Right forelimb (tissue), 1 donor: ENCODE data around the gene SP4.
"Not testable (repeated sequence)": the region's sequence is repeated elsewhere in the genome, so short reads cannot be mapped to it uniquely, and the experiment has no call there.

Source experiments
- DNase-seq: peaks from one replicate; pipeline ENCODE4 v3.0.0-alpha.2; 2018

Gene SP4

GRCh38 chr7:21532485-21532884 lies 104.6 kb downstream of the SP4 start:
- DNase-seq: not testable (repeated sequence)

- not testable (repeated sequence) for DNase-seq
These were observed 105.8 kb downstream of the SP4 start for GRCh38 chr7:21533646-21534045.

GRCh38 chr7:21536445-21537118 lies 108.7 kb downstream of the SP4 start:
- not testable (repeated sequence) for DNase-seq

DNA sequence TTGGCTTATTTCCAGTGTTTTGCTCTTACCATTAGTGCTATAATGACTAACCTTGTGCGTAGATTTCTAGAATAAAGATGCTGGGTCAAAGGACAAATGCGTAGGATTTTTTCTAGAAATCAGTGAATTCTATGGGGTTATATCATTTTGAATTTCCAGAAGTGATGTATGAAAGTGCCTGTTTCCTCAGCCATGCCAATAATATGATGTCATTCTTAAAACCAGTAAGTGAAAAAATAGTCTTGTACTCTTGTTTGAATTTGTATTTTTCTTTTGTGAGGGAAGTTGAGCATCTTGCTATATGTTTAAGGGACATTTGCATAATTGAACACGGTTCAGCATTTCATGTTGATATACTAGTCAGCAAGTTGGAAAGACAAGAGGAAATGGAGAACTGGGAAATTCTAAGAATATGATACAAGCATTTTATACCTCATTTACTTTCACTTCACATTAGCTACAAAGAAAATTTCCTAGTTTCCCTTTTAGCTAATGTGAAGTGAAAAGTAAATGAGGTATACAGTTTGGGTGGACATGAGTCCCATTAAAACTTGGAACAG lies 111.1 kb downstream of the SP4 start:
- no peak for DNase-seq

DNA sequence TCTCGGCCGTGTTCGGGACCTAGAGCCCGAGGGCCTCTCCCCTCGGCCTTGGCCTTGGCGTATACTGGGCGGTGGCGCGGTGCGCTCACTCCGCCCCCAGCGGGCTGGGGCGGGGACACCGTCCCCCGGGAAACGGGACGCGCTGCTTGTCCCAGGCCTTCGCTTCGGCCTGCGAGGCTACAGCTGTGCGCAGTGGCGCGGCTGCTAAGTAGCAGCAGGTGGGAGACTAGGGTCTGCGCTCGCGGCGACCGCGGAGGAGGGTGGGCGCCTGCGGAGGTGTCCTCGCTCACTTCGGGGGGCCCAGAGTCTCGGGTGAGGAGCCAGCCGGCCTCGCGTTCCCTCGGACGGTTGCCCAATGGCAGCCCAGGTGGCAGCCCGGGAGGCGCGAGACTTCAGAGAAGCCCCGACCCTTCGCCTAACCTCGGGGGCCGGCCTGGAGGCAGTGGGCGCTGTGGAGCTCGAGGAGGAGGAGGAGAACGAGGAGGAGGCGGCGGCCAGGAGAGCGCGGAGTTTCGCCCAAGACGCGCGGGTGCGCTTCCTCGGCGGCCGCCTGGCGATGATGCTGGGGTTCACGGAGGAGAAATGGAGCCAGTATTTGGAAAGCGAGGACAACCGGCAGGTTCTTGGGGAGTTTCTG lies 115.1 kb downstream of the SP4 start, which contains the start of gene DNAH11:
Gene DNAH11, plus strand, starts transcription at position 149 of the 637 bp plus-strand sequence. Its CDS starts 207 bp downstream, at position 356.
- peak; percentile 51 for DNase-seq

DNA sequence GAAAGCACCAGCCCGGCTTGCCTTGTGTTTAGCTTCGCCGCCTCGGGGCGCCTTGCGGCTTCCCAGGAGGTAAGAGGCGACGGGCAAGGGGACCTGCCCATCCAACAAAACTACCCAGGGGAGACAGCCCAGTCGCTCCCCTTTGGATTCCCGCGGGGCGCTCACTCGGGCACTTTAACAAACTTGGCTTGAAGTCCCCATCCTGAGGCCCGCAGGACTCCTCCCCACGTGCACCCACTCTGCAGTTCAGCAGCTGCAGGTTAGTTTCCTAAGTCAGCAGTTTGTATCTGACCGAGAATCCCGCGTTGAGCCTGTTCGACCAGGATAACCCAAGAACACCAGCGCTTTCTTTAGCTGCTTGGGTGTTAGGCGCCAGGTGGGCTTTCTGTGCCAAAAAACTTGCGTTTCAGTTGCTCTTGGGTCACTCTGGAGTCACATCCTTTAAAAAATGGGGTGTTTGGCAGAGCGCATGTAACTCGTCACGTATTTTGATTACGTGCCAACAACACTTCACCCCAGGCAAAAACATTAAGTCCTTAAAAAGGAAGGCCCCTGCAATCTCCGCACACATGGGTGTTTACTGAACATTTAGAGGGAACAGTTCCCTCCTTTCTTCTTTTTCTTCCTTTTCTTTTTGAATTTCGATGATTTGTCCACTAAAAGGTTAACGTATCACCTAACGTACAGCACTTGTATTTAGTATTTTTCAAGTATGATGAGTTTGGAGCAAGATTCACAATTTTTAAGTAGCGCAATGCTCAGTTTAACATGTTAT lies 115.8 kb downstream of the SP4 start:
- DNase-seq: no peak

- DNase-seq: no peak
These were observed 116.4 kb downstream of the SP4 start for GRCh38 chr7:21544303-21544656.

DNA sequence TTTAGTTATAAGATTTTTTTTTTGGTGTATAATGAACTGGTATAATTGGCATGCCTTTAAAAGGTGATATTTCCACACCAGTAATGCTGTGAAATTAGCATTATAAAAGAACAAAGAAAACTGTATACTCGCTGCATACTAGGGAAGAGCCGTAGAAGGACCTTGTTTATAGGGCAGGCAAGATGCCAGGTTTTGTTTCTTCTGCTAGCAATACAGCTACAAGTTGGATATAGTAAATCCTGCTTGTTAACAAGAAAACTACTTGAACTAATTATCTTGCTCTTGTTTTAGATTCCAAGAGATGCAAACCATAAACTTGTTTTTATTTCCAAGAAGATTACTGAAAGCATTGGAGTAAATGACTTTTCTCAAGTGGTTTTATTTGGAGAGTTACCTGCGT lies 116.8 kb downstream of the SP4 start:
- DNase-seq: no peak

- DNase-seq: no peak
These were observed 119.6 kb downstream of the SP4 start for GRCh38 chr7:21547501-21547900.

DNA sequence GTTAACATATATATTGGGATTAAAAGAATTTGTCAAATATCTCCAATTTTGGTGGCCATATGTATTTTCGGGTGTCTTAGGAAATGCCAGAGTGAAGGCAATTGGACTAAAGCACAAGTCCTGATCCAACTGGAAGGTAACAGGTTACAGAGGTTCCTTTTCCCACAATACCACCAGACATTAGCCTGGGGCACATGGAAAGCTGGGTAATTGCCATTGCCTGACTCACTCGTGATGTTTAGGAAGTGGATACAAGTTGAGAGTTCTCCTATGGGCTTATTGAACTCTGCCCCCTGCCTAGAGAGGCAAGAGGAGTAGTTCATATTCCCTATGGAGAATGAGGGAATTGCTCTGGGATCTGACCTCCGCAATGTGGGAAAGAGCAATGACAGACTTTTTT lies 120.6 kb downstream of the SP4 start:
- no peak for DNase-seq

GRCh38 chr7:21550076-21550475 lies 122.2 kb downstream of the SP4 start:
- no peak for DNase-seq

DNA sequence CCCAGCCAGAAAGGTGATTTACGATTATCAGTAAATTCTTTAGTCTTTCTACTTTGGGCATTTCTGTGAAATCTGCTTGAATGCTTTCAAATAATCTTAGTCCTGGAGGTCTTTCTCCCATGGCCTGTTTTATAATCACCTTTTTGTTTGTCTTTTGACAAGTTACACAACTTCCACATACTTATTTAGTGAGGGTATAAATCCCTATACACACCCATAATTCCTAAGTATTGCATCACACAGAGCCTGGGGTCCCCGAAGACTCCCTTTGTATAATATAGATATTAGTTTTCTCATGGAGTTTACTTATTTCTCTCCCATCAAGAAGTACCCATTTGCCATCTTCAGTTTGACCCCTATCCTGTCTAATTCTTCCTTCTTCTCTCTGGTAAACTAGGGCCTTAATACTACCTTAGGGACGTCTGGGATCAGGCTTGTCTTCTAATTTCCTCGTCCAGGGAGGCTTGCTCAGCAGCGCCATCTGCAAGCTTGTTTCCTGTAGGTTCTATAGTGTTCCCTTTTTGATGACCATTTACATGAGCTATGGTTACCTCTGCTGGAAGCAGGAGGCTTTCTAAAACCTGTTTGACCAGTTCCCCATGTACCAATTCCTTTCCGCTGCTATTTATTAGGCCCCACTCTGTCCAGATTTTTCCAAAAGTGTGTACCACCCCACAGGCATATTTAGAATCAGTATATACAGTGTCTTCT lies 123.1 kb downstream of the SP4 start:
- DNase-seq: no peak

- no peak for DNase-seq
These were observed 134.5 kb downstream of the SP4 start for GRCh38 chr7:21562385-21562784.
